HepG2 (cell line): ENCODE data around the gene ABCB8. TPM values are rescaled to one million over a fixed set of nuclear protein-coding genes. Genes with fewer than 3 reads are reported as not detected.
A peak's percentile ranks its signal among the peaks of the same experiment; 100 is the strongest.

Experiments
- ATM ChIP-seq: fragments of 450-650 bp; IDR thresholded peaks from 2 replicates; pipeline ENCODE4 v1.7.1; 2017; ENCODE audit warnings: mild to moderate bottlenecking, borderline replicate concordance
- MXI1 ChIP-seq: IDR thresholded peaks from 3 replicates; pipeline ENCODE4 v1.6.1; 2012; ENCODE audit warnings: low read depth, low read length, inconsistent platforms, borderline replicate concordance
- POLR2A ChIP-seq, 2 experiments: IDR thresholded peaks; 2 replicates each; pipeline ENCODE4 v1.6.1; 2011; ENCODE audit warnings: low read depth in 2 of 2, low read length in 2 of 2, mild to moderate bottlenecking in 1 of 2, moderate library complexity in 1 of 2; ENCODE audit not compliant: insufficient read depth in 1 of 2
- RXRA ChIP-seq: sonication (generic); formaldehyde crosslinking; IDR thresholded peaks from 2 replicates; pipeline ENCODE4 v1.5.1; 2020; ENCODE audit warnings: missing genetic modification reagents
- SALL1 ChIP-seq: sonication (generic); formaldehyde crosslinking; IDR thresholded peaks from 2 replicates; pipeline ENCODE4 v1.8.0; 2022; ENCODE audit warnings: mild to moderate bottlenecking, missing genetic modification reagents
- ZFP90 ChIP-seq: sonication (generic); formaldehyde crosslinking; IDR thresholded peaks from 2 replicates; pipeline ENCODE4 v1.8.0; 2022; ENCODE audit warnings: missing genetic modification reagents, mild to moderate bottlenecking, inconsistent platforms, borderline replicate concordance
- ZNF260 ChIP-seq: sonication (generic); formaldehyde crosslinking; IDR thresholded peaks from 2 replicates; pipeline ENCODE4 v1.4.0; 2020; ENCODE audit warnings: missing genetic modification reagents, low read depth, mild to moderate bottlenecking, borderline replicate concordance
- ZNF615 ChIP-seq: sonication (generic); formaldehyde crosslinking; IDR thresholded peaks from 2 replicates; pipeline ENCODE4 v1.5.0; 2020; ENCODE audit warnings: mild to moderate bottlenecking, missing genetic modification reagents, borderline replicate concordance
- ZNF616 ChIP-seq: sonication (generic); formaldehyde crosslinking; IDR thresholded peaks from 2 replicates; pipeline ENCODE4 v1.5.0; 2020; ENCODE audit warnings: low read depth, mild to moderate bottlenecking, missing genetic modification reagents
- ZNF652 ChIP-seq: IDR thresholded peaks from 2 replicates; pipeline ENCODE4 v1.6.1; 2016; ENCODE audit warnings: low read depth, borderline replicate concordance
- ZNF713 ChIP-seq: sonication (generic); formaldehyde crosslinking; IDR thresholded peaks from 2 replicates; pipeline ENCODE4 v1.4.0; 2020; ENCODE audit warnings: mild to moderate bottlenecking, missing genetic modification reagents
- polyA plus RNA-seq, 8 experiments: library from polyadenylated mRNA; depleted of rRNA in 3 of 8; stranded (reverse) in 7 of 8; unstranded in 1 of 8; fragments of >200 nt; fragmentation: Illumina TruSeq in 4 of 8; extraction: Trizol in 4 of 8; gene quantifications; 2 replicates each; pipeline versions ENCODE4 v1.2.1 to v1.2.3, GENCODE V29; 2011 to 2016; ENCODE audit warnings: low read depth in 4 of 8, missing spikeins in 1 of 8, mixed read lengths in 1 of 8; ENCODE audit not compliant: insufficient read depth in 1 of 8
- total RNA-seq, 5 experiments: library from RNA; depleted of rRNA; stranded (reverse); fragments of >200 nt; fragmentation: Illumina TruSeq; extraction: Trizol; gene quantifications; 2 replicates each; pipeline ENCODE4 v1.2.3, GENCODE V29; 2016; ENCODE audit warnings: low read depth in 1 of 5
- TF ChIP-seq, protein P1 (sequence below): sonication (generic); formaldehyde crosslinking; IDR thresholded peaks from 2 replicates; pipeline ENCODE4 v1.5.0; 2020; ENCODE audit warnings: mild to moderate bottlenecking, missing genetic modification reagents, borderline replicate concordance
- TF ChIP-seq, protein P2 (sequence below): sonication (generic); formaldehyde crosslinking; IDR thresholded peaks from 2 replicates; pipeline ENCODE4 v1.5.0; 2020; ENCODE audit warnings: missing genetic modification reagents, mild to moderate bottlenecking, borderline replicate concordance
- TF ChIP-seq, protein P3 (sequence below): sonication (generic); formaldehyde crosslinking; IDR thresholded peaks from 2 replicates; pipeline ENCODE4 v1.4.0; 2020; ENCODE audit warnings: mild to moderate bottlenecking, missing genetic modification reagents

The ABCB8 gene
- total and polyA plus RNA-seq, 2 of the 13 experiments (the other 11 are each of a cell fraction or from before 2014, with no cell fraction given) = 6.6 to 16.7 TPM

DNA sequence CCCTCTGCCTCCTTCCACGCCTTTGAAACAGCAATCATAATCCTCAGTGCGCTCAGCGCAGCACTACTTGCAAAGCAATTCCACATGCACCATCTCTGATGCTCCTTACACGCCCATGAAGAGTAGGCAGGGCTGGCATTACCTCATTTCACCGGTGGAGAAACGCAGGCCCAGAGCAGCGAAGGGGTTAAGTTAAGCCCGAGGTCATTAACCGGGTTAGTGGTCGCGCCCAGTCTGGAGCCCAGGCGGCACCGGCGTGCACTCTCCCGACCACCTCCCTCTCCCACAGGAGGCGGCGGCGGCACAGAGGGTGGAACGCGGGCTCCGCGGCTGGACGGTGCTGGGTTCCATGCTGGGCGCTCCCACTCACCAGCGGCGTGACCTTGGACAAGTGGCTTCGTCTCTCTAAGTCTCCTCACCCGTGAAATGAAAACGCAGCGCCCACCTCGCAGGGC, 51.8 kb downstream of the ABCB8 start (continued):
- TF ChIP-seq, protein P1, sequence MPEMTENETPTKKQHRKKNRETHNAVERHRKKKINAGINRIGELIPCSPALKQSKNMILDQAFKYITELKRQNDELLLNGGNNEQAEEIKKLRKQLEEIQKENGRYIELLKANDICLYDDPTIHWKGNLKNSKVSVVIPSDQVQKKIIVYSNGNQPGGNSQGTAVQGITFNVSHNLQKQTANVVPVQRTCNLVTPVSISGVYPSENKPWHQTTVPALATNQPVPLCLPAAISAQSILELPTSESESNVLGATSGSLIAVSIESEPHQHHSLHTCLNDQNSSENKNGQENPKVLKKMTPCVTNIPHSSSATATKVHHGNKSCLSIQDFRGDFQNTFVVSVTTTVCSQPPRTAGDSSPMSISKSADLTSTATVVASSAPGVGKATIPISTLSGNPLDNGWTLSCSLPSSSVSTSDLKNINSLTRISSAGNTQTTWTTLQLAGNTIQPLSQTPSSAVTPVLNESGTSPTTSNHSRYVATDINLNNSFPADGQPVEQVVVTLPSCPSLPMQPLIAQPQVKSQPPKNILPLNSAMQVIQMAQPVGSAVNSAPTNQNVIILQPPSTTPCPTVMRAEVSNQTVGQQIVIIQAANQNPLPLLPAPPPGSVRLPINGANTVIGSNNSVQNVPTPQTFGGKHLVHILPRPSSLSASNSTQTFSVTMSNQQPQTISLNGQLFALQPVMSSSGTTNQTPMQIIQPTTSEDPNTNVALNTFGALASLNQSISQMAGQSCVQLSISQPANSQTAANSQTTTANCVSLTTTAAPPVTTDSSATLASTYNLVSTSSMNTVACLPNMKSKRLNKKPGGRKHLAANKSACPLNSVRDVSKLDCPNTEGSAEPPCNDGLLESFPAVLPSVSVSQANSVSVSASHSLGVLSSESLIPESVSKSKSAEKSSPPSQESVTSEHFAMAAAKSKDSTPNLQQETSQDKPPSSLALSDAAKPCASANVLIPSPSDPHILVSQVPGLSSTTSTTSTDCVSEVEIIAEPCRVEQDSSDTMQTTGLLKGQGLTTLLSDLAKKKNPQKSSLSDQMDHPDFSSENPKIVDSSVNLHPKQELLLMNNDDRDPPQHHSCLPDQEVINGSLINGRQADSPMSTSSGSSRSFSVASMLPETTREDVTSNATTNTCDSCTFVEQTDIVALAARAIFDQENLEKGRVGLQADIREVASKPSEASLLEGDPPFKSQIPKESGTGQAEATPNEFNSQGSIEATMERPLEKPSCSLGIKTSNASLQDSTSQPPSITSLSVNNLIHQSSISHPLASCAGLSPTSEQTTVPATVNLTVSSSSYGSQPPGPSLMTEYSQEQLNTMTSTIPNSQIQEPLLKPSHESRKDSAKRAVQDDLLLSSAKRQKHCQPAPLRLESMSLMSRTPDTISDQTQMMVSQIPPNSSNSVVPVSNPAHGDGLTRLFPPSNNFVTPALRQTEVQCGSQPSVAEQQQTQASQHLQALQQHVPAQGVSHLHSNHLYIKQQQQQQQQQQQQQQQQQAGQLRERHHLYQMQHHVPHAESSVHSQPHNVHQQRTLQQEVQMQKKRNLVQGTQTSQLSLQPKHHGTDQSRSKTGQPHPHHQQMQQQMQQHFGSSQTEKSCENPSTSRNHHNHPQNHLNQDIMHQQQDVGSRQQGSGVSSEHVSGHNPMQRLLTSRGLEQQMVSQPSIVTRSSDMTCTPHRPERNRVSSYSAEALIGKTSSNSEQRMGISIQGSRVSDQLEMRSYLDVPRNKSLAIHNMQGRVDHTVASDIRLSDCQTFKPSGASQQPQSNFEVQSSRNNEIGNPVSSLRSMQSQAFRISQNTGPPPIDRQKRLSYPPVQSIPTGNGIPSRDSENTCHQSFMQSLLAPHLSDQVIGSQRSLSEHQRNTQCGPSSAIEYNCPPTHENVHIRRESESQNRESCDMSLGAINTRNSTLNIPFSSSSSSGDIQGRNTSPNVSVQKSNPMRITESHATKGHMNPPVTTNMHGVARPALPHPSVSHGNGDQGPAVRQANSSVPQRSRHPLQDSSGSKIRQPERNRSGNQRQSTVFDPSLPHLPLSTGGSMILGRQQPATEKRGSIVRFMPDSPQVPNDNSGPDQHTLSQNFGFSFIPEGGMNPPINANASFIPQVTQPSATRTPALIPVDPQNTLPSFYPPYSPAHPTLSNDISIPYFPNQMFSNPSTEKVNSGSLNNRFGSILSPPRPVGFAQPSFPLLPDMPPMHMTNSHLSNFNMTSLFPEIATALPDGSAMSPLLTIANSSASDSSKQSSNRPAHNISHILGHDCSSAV = 0 out of 2 replicates have a peak, but pooled peaks have one; percentile 33
- TF ChIP-seq, protein P2, sequence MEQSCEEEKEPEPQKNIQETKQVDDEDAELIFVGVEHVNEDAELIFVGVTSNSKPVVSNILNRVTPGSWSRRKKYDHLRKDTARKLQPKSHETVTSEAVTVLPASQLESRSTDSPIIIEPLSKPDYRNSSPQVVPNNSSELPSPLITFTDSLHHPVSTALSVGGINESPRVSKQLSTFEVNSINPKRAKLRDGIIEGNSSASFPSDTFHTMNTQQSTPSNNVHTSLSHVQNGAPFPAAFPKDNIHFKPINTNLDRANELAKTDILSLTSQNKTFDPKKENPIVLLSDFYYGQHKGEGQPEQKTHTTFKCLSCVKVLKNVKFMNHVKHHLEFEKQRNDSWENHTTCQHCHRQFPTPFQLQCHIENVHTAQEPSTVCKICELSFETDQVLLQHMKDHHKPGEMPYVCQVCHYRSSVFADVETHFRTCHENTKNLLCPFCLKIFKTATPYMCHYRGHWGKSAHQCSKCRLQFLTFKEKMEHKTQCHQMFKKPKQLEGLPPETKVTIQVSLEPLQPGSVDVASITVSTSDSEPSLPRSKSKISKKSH (CRISPR knock-in tag) = 0 out of 2 replicates have a peak, but pooled peaks have one; percentile 3
- TF ChIP-seq RXRA (peak; percentile 78), ZNF615 (CRISPR knock-in tag) (no peak), POLR2A (IDR thresholded peaks at IDR 0.05; ENCODE audit: insufficient read depth in 1 of 2, low read depth in 2 of 2, low read length in 2 of 2) (peak in 1 of 2 experiments; percentile 66; a peak in 1 of 4 replicates), ATM (no peak), SALL1 (0 out of 2 replicates have a peak, but pooled peaks have one; percentile 1), ZNF260 (CRISPR knock-in tag) (0 out of 2 replicates have a peak, but pooled peaks have one; percentile 25), ZNF652 (CRISPR knock-in tag) (peak; percentile 97), ZNF713 (CRISPR knock-in tag) (0 out of 2 replicates have a peak, but pooled peaks have one; percentile 5), MXI1 (no peak), ZNF616 (0 out of 2 replicates have a peak, but pooled peaks have one; percentile 9), ZFP90 (CRISPR knock-in tag) (0 out of 2 replicates have a peak, but pooled peaks have one; percentile 13)
- TF ChIP-seq, protein P3, sequence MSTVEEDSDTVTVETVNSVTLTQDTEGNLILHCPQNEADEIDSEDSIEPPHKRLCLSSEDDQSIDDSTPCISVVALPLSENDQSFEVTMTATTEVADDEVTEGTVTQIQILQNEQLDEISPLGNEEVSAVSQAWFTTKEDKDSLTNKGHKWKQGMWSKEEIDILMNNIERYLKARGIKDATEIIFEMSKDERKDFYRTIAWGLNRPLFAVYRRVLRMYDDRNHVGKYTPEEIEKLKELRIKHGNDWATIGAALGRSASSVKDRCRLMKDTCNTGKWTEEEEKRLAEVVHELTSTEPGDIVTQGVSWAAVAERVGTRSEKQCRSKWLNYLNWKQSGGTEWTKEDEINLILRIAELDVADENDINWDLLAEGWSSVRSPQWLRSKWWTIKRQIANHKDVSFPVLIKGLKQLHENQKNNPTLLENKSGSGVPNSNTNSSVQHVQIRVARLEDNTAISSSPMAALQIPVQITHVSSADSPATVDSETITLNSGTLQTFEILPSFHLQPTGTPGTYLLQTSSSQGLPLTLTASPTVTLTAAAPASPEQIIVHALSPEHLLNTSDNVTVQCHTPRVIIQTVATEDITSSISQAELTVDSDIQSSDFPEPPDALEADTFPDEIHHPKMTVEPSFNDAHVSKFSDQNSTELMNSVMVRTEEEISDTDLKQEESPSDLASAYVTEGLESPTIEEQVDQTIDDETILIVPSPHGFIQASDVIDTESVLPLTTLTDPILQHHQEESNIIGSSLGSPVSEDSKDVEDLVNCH (CRISPR knock-in tag) = no peak
